NB4 (cell line): Measurements from ENCODE around the gene SAMD14.

ENCODE experiments used
- MYC ChIP-seq: IDR thresholded peaks from 2 replicates; pipeline ENCODE4 v1.6.1; 2011; ENCODE audit warnings: low read depth, low read length
- POLR2A ChIP-seq: IDR thresholded peaks from 2 replicates; pipeline ENCODE4 v1.6.1; 2011; ENCODE audit warnings: mild to moderate bottlenecking; ENCODE audit not compliant: insufficient read length; ENCODE audit errors: extremely low read depth
- TF ChIP-seq, protein P1 (sequence below): IDR thresholded peaks from one replicate; pipeline ENCODE4 v1.5.1; 2012; ENCODE audit warnings: low read depth, low read length
- TF ChIP-seq, protein P2 (sequence below): IDR thresholded peaks from 2 replicates; pipeline ENCODE4 v1.6.1; 2011; ENCODE audit warnings: low read depth, low read length

DNA sequence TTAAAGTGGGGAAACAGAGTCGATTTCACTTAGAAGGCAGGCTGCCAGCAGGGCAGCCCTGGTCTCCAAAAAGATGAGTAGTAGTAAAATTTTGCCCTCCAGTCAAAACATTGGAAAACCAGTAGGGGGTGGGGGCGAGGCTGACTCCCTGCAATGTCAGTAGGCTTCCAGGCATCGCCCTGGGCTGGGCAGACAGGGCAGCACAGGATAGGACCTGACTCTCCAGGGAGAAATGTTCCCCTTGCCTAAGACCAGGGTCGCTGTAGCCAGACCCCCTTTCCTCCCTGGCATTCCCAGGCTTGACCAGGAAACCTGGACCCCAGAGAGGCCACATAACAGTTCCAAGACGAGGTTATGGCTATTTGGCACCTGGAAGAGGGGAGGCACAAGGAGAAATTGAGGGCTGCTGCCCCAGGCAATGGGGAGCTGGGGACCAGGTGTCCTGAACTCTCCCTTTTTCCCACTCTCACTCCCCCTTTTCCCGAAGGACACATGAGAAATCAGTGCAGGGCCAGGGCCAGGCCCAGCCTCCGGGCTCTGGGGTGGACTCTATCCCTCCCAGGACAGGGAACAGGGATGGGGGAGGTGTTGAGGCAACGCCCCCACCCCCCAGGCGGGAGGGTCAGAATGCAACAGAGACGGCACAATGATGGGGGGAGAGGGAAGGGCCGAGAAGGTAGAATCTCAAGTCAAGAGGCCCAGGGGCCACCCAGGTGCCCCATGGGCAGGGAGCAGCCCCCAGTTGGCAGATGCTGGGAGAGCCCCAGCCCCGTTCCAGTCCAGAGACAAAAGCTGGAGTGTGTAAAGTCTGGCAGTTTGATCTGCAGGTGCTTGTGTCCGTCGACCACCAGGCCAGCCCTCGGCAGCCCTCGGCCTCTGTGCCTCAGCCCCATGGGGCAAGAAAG lies 4.5 kb upstream of the SAMD14 start:
- TF ChIP-seq, protein P1, sequence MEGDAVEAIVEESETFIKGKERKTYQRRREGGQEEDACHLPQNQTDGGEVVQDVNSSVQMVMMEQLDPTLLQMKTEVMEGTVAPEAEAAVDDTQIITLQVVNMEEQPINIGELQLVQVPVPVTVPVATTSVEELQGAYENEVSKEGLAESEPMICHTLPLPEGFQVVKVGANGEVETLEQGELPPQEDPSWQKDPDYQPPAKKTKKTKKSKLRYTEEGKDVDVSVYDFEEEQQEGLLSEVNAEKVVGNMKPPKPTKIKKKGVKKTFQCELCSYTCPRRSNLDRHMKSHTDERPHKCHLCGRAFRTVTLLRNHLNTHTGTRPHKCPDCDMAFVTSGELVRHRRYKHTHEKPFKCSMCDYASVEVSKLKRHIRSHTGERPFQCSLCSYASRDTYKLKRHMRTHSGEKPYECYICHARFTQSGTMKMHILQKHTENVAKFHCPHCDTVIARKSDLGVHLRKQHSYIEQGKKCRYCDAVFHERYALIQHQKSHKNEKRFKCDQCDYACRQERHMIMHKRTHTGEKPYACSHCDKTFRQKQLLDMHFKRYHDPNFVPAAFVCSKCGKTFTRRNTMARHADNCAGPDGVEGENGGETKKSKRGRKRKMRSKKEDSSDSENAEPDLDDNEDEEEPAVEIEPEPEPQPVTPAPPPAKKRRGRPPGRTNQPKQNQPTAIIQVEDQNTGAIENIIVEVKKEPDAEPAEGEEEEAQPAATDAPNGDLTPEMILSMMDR, result no peak
- TF ChIP-seq, protein P2, sequence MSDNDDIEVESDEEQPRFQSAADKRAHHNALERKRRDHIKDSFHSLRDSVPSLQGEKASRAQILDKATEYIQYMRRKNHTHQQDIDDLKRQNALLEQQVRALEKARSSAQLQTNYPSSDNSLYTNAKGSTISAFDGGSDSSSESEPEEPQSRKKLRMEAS, result no peak
- no peak for TF ChIP-seq POLR2A
- no peak for TF ChIP-seq MYC
